ENCODE measurements around the gene TEDC2. TPM values are rescaled to one million over a fixed set of nuclear protein-coding genes. Genes with fewer than 3 reads are reported as not detected.

The TEDC2 gene
- total and polyA plus RNA-seq, 9 of the 15 experiments (the other 6 are each of a cell fraction or from before 2014, with no cell fraction given) = 0.75 to 57.0 (median 17.6) TPM

DNA sequence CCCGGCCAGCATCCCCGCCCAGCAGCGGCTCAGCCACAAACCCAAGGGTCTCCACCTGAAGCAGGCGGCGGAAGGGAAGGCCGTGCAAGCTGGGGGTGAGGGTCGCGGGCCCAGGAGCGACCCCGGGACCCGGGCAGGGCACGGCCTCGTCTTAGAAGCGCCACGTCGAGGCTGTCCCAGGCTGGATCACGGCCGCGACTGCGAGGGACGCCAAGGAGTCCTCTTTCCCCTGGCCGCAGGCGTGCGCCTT lies 31.2 kb upstream of the TEDC2 start (continued):
- no peak for TF ChIP-seq RHOXF2B (CRISPR knock-in tag; conservative IDR thresholded peaks at IDR 0.05)
- TF ChIP-seq TFE3 (CRISPR knock-in tag; IDR thresholded peaks at IDR 0.05) = no peak
- TF ChIP-seq PTRF (tag; IDR thresholded peaks at IDR 0.05) = no peak
- TF ChIP-seq TRIM28 (IDR thresholded peaks at IDR 0.05) = no peak
- TF ChIP-seq ZNF174 (CRISPR knock-in tag; IDR thresholded peaks at IDR 0.05) = no peak
- no peak for TF ChIP-seq ZBTB26 (CRISPR knock-in tag; IDR thresholded peaks at IDR 0.05)
- TF ChIP-seq RFX5 (IDR thresholded peaks at IDR 0.05; ENCODE audit: low read depth, low read length) = no peak
- TF ChIP-seq TAF7 (tag; IDR thresholded peaks at IDR 0.05) = no peak
- no peak for TF ChIP-seq FOXK1 (CRISPR knock-in tag; IDR thresholded peaks at IDR 0.05; ENCODE audit: borderline replicate concordance)
- no peak for TF ChIP-seq HMGN3 (IDR thresholded peaks at IDR 0.05; ENCODE audit: borderline replicate concordance, extremely low read depth, insufficient read length, low read depth, low read length)
- TF ChIP-seq STAT6 (CRISPR knock-in tag; IDR thresholded peaks at IDR 0.05) = no peak
- TF ChIP-seq CBX2 (IDR thresholded peaks at IDR 0.05; ENCODE audit: insufficient read depth, low read length, poor library complexity, severe bottlenecking) = no peak
- TF ChIP-seq RUNX1 (IDR thresholded peaks at IDR 0.05; ENCODE audit: low read depth) = no peak
- no peak for TF ChIP-seq ETV5 (CRISPR knock-in tag; IDR thresholded peaks at IDR 0.05; ENCODE audit: low read depth)
- TF ChIP-seq SREBF2 (CRISPR knock-in tag; IDR thresholded peaks at IDR 0.05) = no peak
- TF ChIP-seq SMAD3 (CRISPR knock-in tag; conservative IDR thresholded peaks at IDR 0.05) = no peak
- peak; percentile 71; the same call in 1 of the 2 replicates for TF ChIP-seq NKRF (IDR thresholded peaks at IDR 0.05; ENCODE audit: borderline replicate concordance)
- TF ChIP-seq ZFPM2 (CRISPR knock-in tag; IDR thresholded peaks at IDR 0.05) = no peak
- TF ChIP-seq NBN (IDR thresholded peaks at IDR 0.05; ENCODE audit: low read depth) = no peak
- 0 out of 2 replicates have a peak, but pooled peaks have one; percentile 31 for TF ChIP-seq FOSL1 (tag; conservative IDR thresholded peaks at IDR 0.05)
- 0 out of 2 replicates have a peak, but pooled peaks have one; percentile 22 for TF ChIP-seq HMGXB4 (CRISPR knock-in tag; IDR thresholded peaks at IDR 0.05)
- TF ChIP-seq THRAP3 (IDR thresholded peaks at IDR 0.05; ENCODE audit: borderline replicate concordance) = no peak

Measured in K562 (cell line).